Testis (tissue), 2 donors: ENCODE measurements around the gene ABHD17A.

ENCODE experiments used
- POLR2A ChIP-seq: fragments of 450-650 bp; IDR thresholded peaks from one replicate; pipeline ENCODE4 v1.6.1; 2017; ENCODE audit warnings: antibody characterized with exemption, mild to moderate bottlenecking, moderate library complexity
- TF ChIP-seq, protein P1 (sequence below), 3 experiments: fragments of 450-650 bp in 2 of 3; fragments of 200-600 bp in 1 of 3; sonication (generic) in 1 of 3; IDR thresholded peaks; one replicate each; pipeline ENCODE4 v1.5.1; 2016 to 2019; ENCODE audit warnings: antibody characterized with exemption in 3 of 3, mild to moderate bottlenecking in 2 of 3, moderate library complexity in 1 of 3

DNA sequence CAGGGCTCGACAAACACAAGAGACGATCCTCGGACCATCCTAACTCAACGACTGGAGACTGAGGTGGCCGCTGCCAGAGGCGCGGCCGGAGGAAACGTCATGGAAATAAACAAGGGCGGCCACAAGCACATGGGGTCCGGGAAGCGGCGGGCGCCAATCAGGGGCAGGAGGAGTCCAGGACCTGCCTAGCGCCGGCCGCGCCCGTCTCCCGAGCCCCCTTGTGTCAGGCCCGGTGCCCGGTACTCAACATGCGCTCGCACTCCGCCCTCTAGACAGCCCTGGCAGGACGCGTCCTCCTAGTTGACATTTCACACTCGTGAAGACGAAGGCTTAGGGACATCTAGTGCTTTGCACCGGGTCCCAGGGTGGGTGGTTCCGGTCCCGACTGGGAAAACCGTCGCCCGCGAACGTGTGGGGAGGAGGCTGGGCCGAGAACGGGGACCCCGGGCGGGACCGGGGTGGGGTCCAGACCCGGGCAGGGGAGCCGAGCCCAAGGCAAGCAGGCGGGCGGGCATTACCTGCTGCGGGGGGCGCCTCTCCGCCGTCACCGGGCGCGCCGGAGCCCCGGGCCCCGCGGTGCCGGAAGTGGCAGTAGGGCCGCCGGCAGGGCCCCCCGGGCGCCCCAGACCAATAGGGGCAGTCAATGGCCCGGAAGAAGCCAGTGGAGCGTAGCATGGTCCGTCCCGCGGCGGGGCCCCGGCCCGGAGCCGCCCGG lies 37.5 kb downstream of the ABHD17A start:
- TF ChIP-seq, protein P1, sequence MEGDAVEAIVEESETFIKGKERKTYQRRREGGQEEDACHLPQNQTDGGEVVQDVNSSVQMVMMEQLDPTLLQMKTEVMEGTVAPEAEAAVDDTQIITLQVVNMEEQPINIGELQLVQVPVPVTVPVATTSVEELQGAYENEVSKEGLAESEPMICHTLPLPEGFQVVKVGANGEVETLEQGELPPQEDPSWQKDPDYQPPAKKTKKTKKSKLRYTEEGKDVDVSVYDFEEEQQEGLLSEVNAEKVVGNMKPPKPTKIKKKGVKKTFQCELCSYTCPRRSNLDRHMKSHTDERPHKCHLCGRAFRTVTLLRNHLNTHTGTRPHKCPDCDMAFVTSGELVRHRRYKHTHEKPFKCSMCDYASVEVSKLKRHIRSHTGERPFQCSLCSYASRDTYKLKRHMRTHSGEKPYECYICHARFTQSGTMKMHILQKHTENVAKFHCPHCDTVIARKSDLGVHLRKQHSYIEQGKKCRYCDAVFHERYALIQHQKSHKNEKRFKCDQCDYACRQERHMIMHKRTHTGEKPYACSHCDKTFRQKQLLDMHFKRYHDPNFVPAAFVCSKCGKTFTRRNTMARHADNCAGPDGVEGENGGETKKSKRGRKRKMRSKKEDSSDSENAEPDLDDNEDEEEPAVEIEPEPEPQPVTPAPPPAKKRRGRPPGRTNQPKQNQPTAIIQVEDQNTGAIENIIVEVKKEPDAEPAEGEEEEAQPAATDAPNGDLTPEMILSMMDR (IDR thresholded peaks at IDR 0.05): no peak
- no peak for TF ChIP-seq POLR2A
